ES-I3 (cell line): Measurements from ENCODE around the gene MTFR1L.

ENCODE experiments used
- H3K36me3 ChIP-seq: 2 replicates; pipeline ENCODE4 v1.6.1; 2013; ENCODE audit warnings: mild to moderate bottlenecking, low read length, control low read depth, moderate library complexity; ENCODE audit not compliant: insufficient read depth
- H3K4me1 ChIP-seq: 2 replicates; pipeline ENCODE4 v1.6.1; 2013; ENCODE audit warnings: mild to moderate bottlenecking, control low read depth, low read length; ENCODE audit not compliant: insufficient read depth
- H3K9ac ChIP-seq: 2 replicates; pipeline ENCODE4 v1.6.1; 2013; ENCODE audit warnings: low read depth, mild to moderate bottlenecking, low read length, moderate library complexity
- H3K9me3 ChIP-seq: 2 replicates; pipeline ENCODE4 v1.6.1; 2013; ENCODE audit warnings: mild to moderate bottlenecking, low read length, moderate library complexity; ENCODE audit not compliant: control insufficient read depth, insufficient read depth

Gene MTFR1L

GRCh38 chr1:25782608-25783201 lies 37.0 kb upstream of the MTFR1L start:
- Histone ChIP-seq H3K9ac (no peak overlapping the region), H3K4me1 (peaks cover 27% of the 10 kb centered on the region; the same call in 1 of the 2 replicates), H3K9me3 (no peaks in the 10 kb centered on the region), H3K36me3 (no peaks in the 10 kb centered on the region; the same call in 1 of the 2 replicates)

DNA sequence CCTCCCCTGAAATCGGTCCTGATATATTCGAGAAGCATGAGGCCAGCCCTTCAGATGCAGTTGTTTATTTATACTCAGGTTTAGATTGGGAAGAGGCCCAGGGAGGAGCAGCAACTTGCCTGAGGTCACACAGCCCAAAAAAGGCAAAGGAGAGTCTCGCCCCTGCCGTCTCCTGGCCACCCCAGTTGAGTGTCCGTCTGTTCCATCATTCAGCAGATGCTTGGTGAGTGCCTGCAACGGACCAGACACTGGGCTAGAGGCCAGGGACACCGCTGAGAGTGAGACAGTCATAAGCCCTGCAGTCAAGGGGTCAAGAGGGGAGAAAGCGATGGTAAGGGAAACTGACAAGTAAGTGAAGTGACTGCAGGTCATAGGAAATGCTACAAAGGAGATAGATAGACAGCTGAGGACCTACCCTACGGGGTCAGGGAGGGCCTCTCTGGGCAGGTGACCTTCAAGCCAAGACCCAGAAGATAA lies 35.1 kb upstream of the MTFR1L start:
- peaks cover 23% of the 10 kb centered on the region; the same call in 1 of the 2 replicates for H3K4me1 ChIP-seq
- H3K36me3 ChIP-seq = no peaks in the 10 kb centered on the region; the same call in 1 of the 2 replicates
- no peak overlapping the region for H3K9ac ChIP-seq
- H3K9me3 ChIP-seq = no peaks in the 10 kb centered on the region

DNA sequence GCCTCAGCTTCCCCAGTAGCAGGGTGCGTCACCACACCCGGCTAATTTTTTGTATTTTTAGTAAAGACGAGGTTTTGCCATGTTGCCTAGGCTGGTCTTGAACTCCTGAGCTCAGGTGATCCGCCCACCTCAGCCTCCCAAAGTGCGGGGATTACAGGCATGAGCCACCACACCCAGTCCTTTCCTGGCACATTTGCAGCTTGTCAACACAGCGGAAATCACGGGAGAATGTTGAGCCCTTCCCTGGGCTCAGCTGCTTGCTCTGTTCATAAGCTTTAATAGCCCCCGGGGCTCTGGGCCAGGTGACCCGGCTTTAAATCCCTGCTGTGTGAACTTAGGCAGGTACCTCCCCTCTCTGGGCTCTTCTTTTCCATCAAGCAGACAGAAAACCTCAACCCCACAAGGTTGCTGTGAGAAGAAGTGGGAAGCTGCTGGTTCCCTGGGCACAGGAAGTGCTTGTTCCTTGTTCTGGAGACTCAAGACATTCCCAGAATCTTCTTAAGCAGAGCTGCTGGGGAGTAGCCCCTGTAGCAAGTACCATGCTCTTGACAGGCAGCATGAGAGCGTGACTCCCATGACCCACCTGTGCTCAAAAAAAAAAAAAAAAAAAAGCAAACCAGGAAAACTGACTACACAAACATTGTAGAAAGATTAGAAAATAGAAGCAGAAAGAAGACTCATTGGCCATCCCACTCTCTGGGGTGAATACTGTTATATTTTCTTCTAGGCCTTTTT lies 34.3 kb upstream of the MTFR1L start:
- no peaks in the 10 kb centered on the region; the same call in 1 of the 2 replicates for H3K36me3 ChIP-seq
- H3K4me1 ChIP-seq = peaks cover 15% of the 10 kb centered on the region; the same call in 1 of the 2 replicates
- H3K9ac ChIP-seq = no peak overlapping the region
- no peaks in the 10 kb centered on the region for H3K9me3 ChIP-seq

DNA sequence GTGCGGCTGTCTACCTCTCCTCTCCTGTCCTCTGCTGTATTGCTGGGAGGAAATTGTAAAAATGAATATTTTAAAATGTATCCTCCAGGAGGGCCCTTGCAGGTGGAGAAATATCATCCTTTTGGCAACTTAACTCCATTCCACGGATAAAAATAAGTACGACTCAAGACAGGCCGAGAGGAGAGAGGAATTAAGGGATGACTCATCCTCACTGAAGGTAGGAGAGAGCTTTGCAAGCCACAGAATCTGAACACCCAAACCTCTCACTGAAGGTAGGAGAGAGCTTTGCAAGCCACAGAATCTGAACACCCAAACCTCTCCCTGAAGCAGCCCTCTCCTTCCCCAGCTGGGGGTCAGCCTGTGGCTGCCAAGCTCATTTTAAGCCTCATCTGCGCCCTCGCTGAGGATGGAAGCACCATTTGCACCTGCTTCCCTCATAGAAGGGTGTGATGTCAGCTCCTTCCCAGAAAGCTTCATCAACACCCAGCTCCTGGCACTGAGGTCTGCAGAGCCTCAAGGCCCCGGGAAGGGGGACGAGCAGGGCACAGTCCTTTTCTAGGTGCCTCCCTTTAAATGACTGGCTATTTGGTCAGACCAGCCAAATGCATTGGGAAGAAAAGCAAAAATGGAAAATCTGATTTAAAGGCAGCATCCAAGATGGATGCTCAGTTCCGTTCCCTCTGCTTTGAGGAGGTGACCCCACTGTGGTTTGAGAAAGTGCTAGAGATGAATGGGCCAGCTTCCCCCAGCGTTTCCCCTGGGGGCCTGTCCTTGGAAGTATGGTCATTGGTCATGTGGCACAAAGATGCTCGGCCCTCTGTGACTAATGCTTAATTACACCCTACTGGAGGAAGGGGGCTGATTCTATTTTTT lies 32.6 kb upstream of the MTFR1L start:
- no peak overlapping the region for H3K9ac ChIP-seq
- H3K9me3 ChIP-seq = no peaks in the 10 kb centered on the region
- no peaks in the 10 kb centered on the region; the same call in 1 of the 2 replicates for H3K36me3 ChIP-seq
- H3K4me1 ChIP-seq = peaks cover 8% of the 10 kb centered on the region; the same call in 1 of the 2 replicates

GRCh38 chr1:25787760-25788166 lies 32.0 kb upstream of the MTFR1L start:
- peaks cover 8% of the 10 kb centered on the region; the same call in 1 of the 2 replicates for H3K4me1 ChIP-seq
- H3K36me3 ChIP-seq = no peaks in the 10 kb centered on the region; the same call in 1 of the 2 replicates
- H3K9me3 ChIP-seq = no peaks in the 10 kb centered on the region
- H3K9ac ChIP-seq = no peak overlapping the region

DNA sequence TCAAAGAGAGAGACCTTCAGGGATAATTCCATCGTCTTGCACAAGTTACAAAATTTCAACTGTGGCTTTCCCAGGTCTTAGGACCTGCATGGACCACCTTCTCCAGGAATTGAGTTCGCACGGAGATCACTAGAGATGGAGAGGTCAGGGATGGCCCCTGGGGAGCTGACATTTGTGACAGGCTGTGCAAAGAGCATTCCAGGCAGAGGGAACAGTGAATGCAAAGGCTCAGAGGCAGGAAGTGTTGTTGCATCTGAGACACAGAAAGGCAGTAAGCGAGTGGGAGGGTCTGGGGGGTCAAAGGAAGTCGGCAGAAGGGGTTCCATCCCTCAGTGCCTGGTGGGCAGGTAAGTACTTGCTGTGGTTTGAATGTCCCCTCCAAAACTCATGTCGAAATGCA lies 29.3 kb upstream of the MTFR1L start:
- H3K9ac ChIP-seq = no peak overlapping the region
- no peaks in the 10 kb centered on the region for H3K36me3 ChIP-seq
- H3K9me3 ChIP-seq = no peaks in the 10 kb centered on the region
- H3K4me1 ChIP-seq = peaks cover 8% of the 10 kb centered on the region; the same call in 1 of the 2 replicates

- Histone ChIP-seq H3K9ac (no peak overlapping the region), H3K36me3 (no peaks in the 10 kb centered on the region), H3K9me3 (no peaks in the 10 kb centered on the region), H3K4me1 (peaks cover 2% of the 10 kb centered on the region; the same call in 1 of the 2 replicates)
Observed at GRCh38 chr1:25792115-25792514, 27.6 kb upstream of the MTFR1L start.

DNA sequence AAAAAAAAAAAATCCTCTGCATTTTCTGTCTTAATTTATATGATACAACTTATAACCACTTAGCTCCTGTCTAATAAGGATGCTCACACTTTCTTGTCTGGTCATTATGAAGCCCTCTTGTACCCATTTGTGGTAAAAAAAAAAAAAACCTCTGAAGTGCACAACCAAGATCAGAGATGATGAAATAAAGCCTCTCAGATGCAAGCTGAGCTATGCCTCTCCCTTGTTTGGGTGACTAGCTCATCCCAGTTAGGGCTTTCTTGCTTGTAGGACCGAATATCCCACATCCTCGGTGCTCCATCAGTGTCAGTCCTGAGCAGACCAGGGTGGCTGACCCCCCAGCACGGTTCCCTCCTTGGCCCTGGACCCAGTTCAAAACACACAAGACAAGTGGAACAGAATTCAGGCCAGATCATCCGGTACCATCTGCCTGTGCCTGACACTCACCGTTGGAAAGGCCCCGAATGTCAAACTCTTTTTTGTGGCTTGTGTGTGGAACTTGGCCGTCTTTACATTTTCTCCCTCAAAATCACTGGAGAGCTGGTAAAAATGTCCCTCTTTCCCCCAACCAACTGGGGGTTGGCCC lies 26.1 kb upstream of the MTFR1L start:
- H3K9me3 ChIP-seq = no peaks in the 10 kb centered on the region
- H3K9ac ChIP-seq = no peak overlapping the region
- peaks cover 2% of the 10 kb centered on the region; the same call in 1 of the 2 replicates for H3K4me1 ChIP-seq
- no peaks in the 10 kb centered on the region for H3K36me3 ChIP-seq

GRCh38 chr1:25794325-25794724 lies 25.4 kb upstream of the MTFR1L start:
- H3K36me3 ChIP-seq = no peaks in the 10 kb centered on the region
- no peak overlapping the region for H3K9ac ChIP-seq
- H3K4me1 ChIP-seq = peaks cover 6% of the 10 kb centered on the region
- no peaks in the 10 kb centered on the region for H3K9me3 ChIP-seq

GRCh38 chr1:25795211-25795610 lies 24.5 kb upstream of the MTFR1L start:
- H3K36me3 ChIP-seq = no peaks in the 10 kb centered on the region
- H3K4me1 ChIP-seq = peaks cover 8% of the 10 kb centered on the region
- H3K9ac ChIP-seq = no peak overlapping the region
- no peaks in the 10 kb centered on the region for H3K9me3 ChIP-seq

DNA sequence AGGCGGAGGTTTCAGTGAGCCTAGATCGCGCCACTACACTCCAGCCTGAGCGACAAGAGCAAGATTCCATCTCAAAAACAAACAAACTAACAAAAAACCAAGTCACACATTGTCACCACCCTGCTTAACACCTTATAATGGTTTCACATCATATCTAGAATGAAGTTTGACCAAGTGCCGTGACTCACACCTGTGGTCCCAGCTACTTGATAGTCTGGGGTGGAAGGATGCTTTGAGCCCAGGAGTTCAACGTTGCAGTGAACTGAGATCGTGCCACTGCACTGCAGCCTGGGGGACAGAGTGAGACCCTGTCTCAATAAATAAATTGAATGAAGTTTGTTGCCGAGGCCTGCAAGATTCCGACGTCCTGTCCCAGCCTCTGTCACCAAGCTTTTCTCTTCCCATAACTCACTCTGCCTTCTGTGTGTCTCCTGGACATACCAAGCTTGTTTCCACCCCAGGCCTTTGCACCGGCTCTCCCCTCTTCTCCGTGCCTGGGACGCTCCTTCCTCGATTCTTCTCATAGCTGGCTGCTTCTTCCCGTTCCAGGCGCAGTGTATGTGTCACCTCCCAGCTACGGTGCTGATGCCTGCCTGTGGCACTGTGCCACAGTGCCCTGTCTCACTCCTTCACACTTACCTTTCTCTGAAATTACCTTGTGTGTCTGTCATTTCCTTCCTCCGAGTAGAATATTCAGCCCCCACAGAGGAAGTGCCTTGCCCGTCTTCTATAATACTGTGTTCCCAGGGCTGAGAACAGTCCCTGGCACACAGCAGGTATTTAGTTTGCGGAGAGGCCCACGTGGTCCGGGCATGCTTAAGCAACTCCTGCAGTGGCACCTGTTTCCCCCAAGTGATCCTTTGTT lies 23.6 kb upstream of the MTFR1L start:
- Histone ChIP-seq H3K36me3 (no peaks in the 10 kb centered on the region), H3K4me1 (peaks cover 8% of the 10 kb centered on the region), H3K9me3 (no peaks in the 10 kb centered on the region), H3K9ac (no peak overlapping the region)

DNA sequence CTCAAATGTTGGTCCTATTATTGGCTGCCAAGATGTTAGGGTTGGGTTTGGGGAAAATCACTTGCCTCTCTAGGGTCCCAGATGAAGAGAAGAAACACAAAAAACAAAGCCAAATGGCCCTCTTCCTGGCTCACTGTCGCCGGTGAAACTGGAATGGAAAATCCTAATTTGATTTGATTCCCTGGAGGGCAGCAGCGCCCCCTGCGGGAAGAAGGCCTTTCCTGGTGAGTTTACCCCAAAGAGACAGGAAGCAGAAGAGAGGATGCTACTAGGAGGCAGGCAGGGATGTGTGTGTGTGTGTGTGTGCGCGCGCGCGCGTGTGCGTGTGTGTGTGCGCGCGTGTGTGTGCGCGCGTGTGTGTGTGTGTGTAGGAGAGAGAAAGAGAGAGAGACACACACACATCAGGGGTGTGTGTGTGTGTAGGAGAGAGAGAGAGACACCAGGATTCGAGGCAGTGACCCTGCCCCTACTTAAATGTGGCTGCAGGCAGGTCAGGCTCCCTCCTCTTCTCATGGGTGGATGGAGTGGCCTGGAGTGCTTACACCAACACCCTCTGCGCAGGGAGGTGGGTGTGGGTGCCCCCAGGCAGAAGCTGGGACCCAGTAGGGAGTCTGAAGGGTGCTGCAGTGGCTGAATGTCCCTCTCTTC lies 22.8 kb upstream of the MTFR1L start:
- Histone ChIP-seq H3K9ac (no peak overlapping the region), H3K36me3 (no peaks in the 10 kb centered on the region; the same call in 1 of the 2 replicates)

DNA sequence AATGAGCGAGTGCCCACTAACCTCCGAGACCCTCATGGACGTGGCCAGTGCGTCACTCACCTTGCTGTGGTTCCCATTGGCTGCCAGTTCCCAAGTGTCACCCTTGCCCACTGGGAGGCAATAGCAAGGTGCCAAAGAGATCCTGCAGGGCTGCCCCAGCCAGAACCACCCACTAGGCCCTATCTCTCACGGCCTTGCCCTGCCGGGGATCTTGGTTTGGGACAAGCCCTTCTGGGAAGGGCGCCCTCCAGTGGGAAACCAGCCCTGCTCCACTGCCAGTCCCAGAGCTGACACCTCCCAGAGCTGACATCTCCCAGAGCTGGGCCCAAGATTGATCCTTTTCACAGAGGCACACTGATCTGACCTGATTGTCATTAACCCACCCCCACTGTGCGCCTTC lies 21.8 kb upstream of the MTFR1L start:
- H3K9ac ChIP-seq = no peak overlapping the region
- peaks cover 13% of the 10 kb centered on the region for H3K4me1 ChIP-seq
- H3K9me3 ChIP-seq = no peaks in the 10 kb centered on the region
- no peaks in the 10 kb centered on the region; the same call in 1 of the 2 replicates for H3K36me3 ChIP-seq

More for the DNA sequence above, 22.8 kb upstream of the MTFR1L start:
- Histone ChIP-seq H3K9me3 (no peaks in the 10 kb centered on the region), H3K4me1 (peaks cover 8% of the 10 kb centered on the region)
